ENCODE data around the gene AMOTL2. TPM values are rescaled to one million over a fixed set of nuclear protein-coding genes. Genes with fewer than 3 reads are reported as not detected.
A peak's percentile ranks its signal among the peaks of the same experiment; 100 is the strongest.

AMOTL2 gene
- polyA plus RNA-seq, 1 of the 3 experiments (the other 2 are of a cell fraction), result 185 TPM

DNA sequence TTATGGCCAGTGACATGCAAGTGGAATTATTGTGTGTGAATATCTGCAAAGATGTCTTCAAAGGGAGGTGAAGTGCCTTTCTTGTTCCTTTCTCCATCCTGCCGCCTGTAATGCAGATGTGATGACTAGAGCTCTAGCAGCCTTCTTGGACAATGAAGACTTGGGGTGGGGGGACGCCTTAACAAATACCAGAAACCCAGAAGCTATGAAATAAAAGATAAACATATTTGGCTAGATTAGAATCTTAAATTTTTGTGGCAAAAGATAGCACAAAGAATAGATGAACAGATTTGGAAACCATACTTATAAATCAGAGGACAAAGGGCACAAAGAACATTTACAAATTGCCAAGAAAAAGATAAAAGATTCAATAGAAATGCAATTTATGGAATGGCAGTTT, 56.1 kb downstream of the AMOTL2 start:
- Histone ChIP-seq H3K4me3 (ENCODE audit: low read depth in 2 of 2, low read length in 1 of 2) (no peak overlapping the region), H3K9me2 (no peaks in the 10 kb centered on the region), H2AFZ (ENCODE audit: low read depth) (no peak overlapping the region), H3K9me3 (no peaks in the 10 kb centered on the region), H3K4me2 (no peak overlapping the region), H3F3A (replicated peaks; ENCODE audit: insufficient read depth) (peaks cover 23% of the 10 kb centered on the region), H3K79me2 (ENCODE audit: insufficient read depth) (no peaks in the 10 kb centered on the region), H3K4me1 (ENCODE audit: control insufficient read depth in 1 of 2, insufficient read depth in 2 of 2, low read depth in 1 of 2, low read length in 1 of 2) (peaks cover 0 to 12% of the 10 kb centered on the region in 2 experiments; a peak in 1 of 4 replicates), H3K36me3 (replicated peaks in 1 of 2; ENCODE audit: control insufficient read depth in 1 of 2, insufficient read depth in 2 of 2, low read length in 1 of 2) (no peaks in the 10 kb centered on the region), H4K20me1 (ENCODE audit: insufficient read depth) (no peaks in the 10 kb centered on the region), H3K9ac (no peak overlapping the region), H3K27ac (ENCODE audit: low read depth in 2 of 2, low read length in 1 of 2) (peak overlapping the region in 1 of 2 experiments; percentile 68; a peak in 1 of 4 replicates), H3K27me3 (ENCODE audit: insufficient read depth) (no peaks in the 10 kb centered on the region)
- WGBS (ENCODE audit: low lambda C conversion rate), result 76% methylated on average over 2 of the region's 2 CpGs
- ChIA-PET POLR2A (no interaction called here), CTCF (interaction anchor here (0.7 to 3.2 kb wide), 4 partner anchors 10 to 158 kb away, joined by 3 to 15 read pairs (median 8); no protein-coding TSS in a partner anchor)
- no peak for TF ChIP-seq SIN3A (IDR thresholded peaks at IDR 0.05; ENCODE audit: borderline replicate concordance, low read depth, low read length)
- peak; percentile 66; the same call in 1 of the 2 replicates for TF ChIP-seq TCF12 (IDR thresholded peaks at IDR 0.05)
- no peak for TF ChIP-seq RFX5 (IDR thresholded peaks at IDR 0.05; ENCODE audit: low read length)
- TF ChIP-seq NFIC (IDR thresholded peaks at IDR 0.05; ENCODE audit: borderline replicate concordance), result 0 out of 2 replicates have a peak, but pooled peaks have one; percentile 31
- TF ChIP-seq EP300 (IDR thresholded peaks at IDR 0.05; ENCODE audit: borderline replicate concordance in 1 of 2, low read depth in 1 of 2, low read length in 1 of 2), result 0 out of 4 replicates have a peak, but pooled peaks of 1 of the 2 experiments have one; percentile 20
- TF ChIP-seq, protein P1, sequence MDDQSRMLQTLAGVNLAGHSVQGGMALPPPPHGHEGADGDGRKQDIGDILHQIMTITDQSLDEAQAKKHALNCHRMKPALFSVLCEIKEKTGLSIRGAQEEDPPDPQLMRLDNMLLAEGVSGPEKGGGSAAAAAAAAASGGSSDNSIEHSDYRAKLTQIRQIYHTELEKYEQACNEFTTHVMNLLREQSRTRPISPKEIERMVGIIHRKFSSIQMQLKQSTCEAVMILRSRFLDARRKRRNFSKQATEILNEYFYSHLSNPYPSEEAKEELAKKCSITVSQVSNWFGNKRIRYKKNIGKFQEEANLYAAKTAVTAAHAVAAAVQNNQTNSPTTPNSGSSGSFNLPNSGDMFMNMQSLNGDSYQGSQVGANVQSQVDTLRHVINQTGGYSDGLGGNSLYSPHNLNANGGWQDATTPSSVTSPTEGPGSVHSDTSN (IDR thresholded peaks at IDR 0.05), result peak; percentile 36; the same call in 1 of the 2 replicates
- TF ChIP-seq JUND (IDR thresholded peaks at IDR 0.05), result peak; percentile 25; the same call in 1 of the 2 replicates
- DNase-seq, result no peak

DNA sequence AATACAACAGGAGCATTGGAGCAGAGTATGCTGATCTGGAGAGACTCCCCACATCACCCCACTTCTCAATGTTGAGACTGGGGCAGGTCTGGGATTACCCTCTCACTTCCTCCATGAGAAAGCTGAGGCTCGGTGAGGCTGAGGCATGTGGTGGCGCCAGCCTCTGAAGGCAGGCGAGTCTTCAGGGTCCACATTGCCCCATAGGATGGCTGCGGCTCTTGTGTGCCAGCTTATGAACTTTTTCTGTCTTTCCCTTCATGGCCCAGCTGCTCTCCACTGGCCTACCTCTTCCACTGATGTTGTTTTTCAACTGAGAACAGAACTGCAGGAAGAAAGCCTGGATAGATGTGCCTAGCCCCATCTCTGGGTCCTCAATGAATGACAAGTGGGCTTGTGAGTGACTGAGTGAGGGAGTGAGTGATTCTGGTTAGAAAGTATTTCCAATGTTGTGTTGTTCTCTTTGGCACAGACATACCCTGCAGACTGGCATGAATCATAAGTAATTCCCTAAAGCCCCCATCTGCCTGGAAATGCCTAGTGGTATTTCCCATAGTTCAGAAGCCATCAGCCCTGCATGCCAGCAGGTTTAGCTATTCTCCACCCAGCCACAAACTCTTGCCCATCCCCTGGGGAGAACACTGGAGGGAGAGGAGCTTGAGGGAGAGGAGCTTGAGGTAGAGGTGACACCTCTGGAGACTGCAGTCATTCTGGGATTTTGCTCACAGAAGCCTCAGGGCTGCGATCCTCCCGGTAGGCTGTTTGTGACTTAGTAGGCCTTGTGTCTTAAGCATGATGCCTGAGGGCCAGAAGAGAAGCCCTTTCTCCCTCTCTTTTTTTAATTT, 56.9 kb downstream of the AMOTL2 start:
- H3K36me3 ChIP-seq (replicated peaks in 1 of 2; ENCODE audit: control insufficient read depth in 1 of 2, insufficient read depth in 2 of 2, low read length in 1 of 2), result no peaks in the 10 kb centered on the region
- H3K9me2 ChIP-seq, result no peaks in the 10 kb centered on the region
- H3K27me3 ChIP-seq (ENCODE audit: insufficient read depth), result no peaks in the 10 kb centered on the region
- H3K4me3 ChIP-seq (ENCODE audit: low read depth in 2 of 2, low read length in 1 of 2), result no peak overlapping the region
- no peaks in the 10 kb centered on the region for H3K9me3 ChIP-seq
- DNase-seq, result no peak
- peaks cover 0 to 12% of the 10 kb centered on the region in 2 experiments; a peak in 1 of 4 replicates for H3K4me1 ChIP-seq (ENCODE audit: control insufficient read depth in 1 of 2, insufficient read depth in 2 of 2, low read depth in 1 of 2, low read length in 1 of 2)
- 83% methylated on average over 2 of the region's 6 CpGs for WGBS (ENCODE audit: low lambda C conversion rate)
- H2AFZ ChIP-seq (ENCODE audit: low read depth), result peak overlapping the region; percentile 40; the same call in 1 of the 2 replicates
- no peak overlapping the region; the same call in 1 of the 2 replicates for H3K4me2 ChIP-seq
- peak overlapping the region; percentile 42; the same call in 1 of the 2 replicates for H3K9ac ChIP-seq
- peaks cover 23% of the 10 kb centered on the region for H3F3A ChIP-seq (replicated peaks; ENCODE audit: insufficient read depth)
- H3K27ac ChIP-seq (ENCODE audit: low read depth in 2 of 2, low read length in 1 of 2), result peak overlapping the region in 1 of 2 experiments; percentile 68; a peak in 2 of 4 replicates
- POLR2A ChIA-PET, result no interaction called here
- H3K79me2 ChIP-seq (ENCODE audit: insufficient read depth), result no peaks in the 10 kb centered on the region
- CTCF ChIA-PET, result interaction anchor here (0.7 to 3.2 kb wide), 3 partner anchors 9 to 156 kb away, joined by 3 to 15 read pairs (median 14); no protein-coding TSS in a partner anchor
- no peaks in the 10 kb centered on the region for H4K20me1 ChIP-seq (ENCODE audit: insufficient read depth)
- TF ChIP-seq MXI1 (IDR thresholded peaks at IDR 0.05; ENCODE audit: low read depth, low read length), result no peak
- TF ChIP-seq, protein P1 (IDR thresholded peaks at IDR 0.05), result peak; percentile 61
- TF ChIP-seq TCF12 (IDR thresholded peaks at IDR 0.05), result peak; percentile 80
- peak; percentile 77 for TF ChIP-seq TEAD4 (IDR thresholded peaks at IDR 0.05; ENCODE audit: borderline replicate concordance, insufficient read depth)
- TF ChIP-seq, protein P2, sequence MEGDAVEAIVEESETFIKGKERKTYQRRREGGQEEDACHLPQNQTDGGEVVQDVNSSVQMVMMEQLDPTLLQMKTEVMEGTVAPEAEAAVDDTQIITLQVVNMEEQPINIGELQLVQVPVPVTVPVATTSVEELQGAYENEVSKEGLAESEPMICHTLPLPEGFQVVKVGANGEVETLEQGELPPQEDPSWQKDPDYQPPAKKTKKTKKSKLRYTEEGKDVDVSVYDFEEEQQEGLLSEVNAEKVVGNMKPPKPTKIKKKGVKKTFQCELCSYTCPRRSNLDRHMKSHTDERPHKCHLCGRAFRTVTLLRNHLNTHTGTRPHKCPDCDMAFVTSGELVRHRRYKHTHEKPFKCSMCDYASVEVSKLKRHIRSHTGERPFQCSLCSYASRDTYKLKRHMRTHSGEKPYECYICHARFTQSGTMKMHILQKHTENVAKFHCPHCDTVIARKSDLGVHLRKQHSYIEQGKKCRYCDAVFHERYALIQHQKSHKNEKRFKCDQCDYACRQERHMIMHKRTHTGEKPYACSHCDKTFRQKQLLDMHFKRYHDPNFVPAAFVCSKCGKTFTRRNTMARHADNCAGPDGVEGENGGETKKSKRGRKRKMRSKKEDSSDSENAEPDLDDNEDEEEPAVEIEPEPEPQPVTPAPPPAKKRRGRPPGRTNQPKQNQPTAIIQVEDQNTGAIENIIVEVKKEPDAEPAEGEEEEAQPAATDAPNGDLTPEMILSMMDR (IDR thresholded peaks at IDR 0.05), result no peak
- TF ChIP-seq, protein P3, sequence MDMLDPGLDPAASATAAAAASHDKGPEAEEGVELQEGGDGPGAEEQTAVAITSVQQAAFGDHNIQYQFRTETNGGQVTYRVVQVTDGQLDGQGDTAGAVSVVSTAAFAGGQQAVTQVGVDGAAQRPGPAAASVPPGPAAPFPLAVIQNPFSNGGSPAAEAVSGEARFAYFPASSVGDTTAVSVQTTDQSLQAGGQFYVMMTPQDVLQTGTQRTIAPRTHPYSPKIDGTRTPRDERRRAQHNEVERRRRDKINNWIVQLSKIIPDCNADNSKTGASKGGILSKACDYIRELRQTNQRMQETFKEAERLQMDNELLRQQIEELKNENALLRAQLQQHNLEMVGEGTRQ (IDR thresholded peaks at IDR 0.05; ENCODE audit: borderline replicate concordance, low read depth, low read length), result no peak
- TF ChIP-seq EP300 (IDR thresholded peaks at IDR 0.05; ENCODE audit: borderline replicate concordance in 1 of 2, low read depth in 1 of 2, low read length in 1 of 2), result peak in 1 of 2 experiments; percentile 66; a peak in 1 of 4 replicates
- TF ChIP-seq JUND (IDR thresholded peaks at IDR 0.05), result peak; percentile 59
- TF ChIP-seq, protein P4, sequence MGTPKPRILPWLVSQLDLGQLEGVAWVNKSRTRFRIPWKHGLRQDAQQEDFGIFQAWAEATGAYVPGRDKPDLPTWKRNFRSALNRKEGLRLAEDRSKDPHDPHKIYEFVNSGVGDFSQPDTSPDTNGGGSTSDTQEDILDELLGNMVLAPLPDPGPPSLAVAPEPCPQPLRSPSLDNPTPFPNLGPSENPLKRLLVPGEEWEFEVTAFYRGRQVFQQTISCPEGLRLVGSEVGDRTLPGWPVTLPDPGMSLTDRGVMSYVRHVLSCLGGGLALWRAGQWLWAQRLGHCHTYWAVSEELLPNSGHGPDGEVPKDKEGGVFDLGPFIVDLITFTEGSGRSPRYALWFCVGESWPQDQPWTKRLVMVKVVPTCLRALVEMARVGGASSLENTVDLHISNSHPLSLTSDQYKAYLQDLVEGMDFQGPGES (IDR thresholded peaks at IDR 0.05; ENCODE audit: low read depth, low read length), result no peak
- TF ChIP-seq, protein P5, sequence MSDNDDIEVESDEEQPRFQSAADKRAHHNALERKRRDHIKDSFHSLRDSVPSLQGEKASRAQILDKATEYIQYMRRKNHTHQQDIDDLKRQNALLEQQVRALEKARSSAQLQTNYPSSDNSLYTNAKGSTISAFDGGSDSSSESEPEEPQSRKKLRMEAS (IDR thresholded peaks at IDR 0.05; ENCODE audit: low read depth), result peak; percentile 43; the same call in 1 of the 2 replicates
- no peak for TF ChIP-seq GATA2 (CRISPR knock-in tag; IDR thresholded peaks at IDR 0.05)
- TF ChIP-seq RXRA (IDR thresholded peaks at IDR 0.05; ENCODE audit: borderline replicate concordance, low read depth), result peak; percentile 44; the same call in 1 of the 2 replicates
- TF ChIP-seq FOSL2 (IDR thresholded peaks at IDR 0.05; ENCODE audit: borderline replicate concordance, low read depth), result peak; percentile 67; the same call in 1 of the 2 replicates
- TF ChIP-seq ELF1 (IDR thresholded peaks at IDR 0.05), result no peak
- TF ChIP-seq CHD2 (IDR thresholded peaks at IDR 0.05; ENCODE audit: low read length, partially characterized antibody), result no peak

Data from SK-N-SH (cell line).